ENCODE measurements around the gene SORCS2.

The SORCS2 gene

GRCh38 chr4:7498446-7499200 lies 306.3 kb downstream of the SORCS2 start:
- no peak overlapping the region for H3K4me3 ChIP-seq (replicated peaks in 1 of 2; ENCODE audit: low read depth in 2 of 2, low read length in 2 of 2)
- DNase-seq (ENCODE audit: low read depth in 2 of 2): no peak
- TF ChIP-seq, protein P1, sequence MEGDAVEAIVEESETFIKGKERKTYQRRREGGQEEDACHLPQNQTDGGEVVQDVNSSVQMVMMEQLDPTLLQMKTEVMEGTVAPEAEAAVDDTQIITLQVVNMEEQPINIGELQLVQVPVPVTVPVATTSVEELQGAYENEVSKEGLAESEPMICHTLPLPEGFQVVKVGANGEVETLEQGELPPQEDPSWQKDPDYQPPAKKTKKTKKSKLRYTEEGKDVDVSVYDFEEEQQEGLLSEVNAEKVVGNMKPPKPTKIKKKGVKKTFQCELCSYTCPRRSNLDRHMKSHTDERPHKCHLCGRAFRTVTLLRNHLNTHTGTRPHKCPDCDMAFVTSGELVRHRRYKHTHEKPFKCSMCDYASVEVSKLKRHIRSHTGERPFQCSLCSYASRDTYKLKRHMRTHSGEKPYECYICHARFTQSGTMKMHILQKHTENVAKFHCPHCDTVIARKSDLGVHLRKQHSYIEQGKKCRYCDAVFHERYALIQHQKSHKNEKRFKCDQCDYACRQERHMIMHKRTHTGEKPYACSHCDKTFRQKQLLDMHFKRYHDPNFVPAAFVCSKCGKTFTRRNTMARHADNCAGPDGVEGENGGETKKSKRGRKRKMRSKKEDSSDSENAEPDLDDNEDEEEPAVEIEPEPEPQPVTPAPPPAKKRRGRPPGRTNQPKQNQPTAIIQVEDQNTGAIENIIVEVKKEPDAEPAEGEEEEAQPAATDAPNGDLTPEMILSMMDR (IDR thresholded peaks at IDR 0.05; ENCODE audit: low read depth, low read length): no peak

DNA sequence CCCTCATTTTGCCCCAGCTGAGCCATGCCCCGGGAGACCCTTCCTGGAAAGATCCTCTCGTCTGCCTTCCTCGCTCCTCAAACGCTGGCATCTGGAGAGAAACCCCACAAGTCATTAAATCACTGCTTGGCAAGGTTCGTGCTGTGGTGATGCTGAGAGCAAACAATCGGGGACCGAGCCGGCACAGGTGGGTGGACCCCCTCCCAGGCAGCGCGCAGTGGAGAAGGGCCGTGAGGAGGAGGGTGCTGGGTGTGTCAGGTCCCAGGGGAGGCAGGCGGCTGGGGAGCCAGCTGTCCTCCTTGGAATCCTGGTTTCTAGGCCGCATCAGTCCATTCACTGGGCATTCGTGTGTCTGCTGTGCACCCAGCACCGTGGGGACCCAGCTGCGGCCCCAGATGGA lies 307.3 kb downstream of the SORCS2 start:
- TF ChIP-seq, protein P1 (IDR thresholded peaks at IDR 0.05; ENCODE audit: low read depth, low read length): no peak
- no peak overlapping the region for H3K4me3 ChIP-seq (replicated peaks in 1 of 2; ENCODE audit: low read depth in 2 of 2, low read length in 2 of 2)
- no peak for DNase-seq (ENCODE audit: low read depth in 2 of 2)

- TF ChIP-seq, protein P1 (IDR thresholded peaks at IDR 0.05; ENCODE audit: low read depth, low read length): no peak
- H3K4me3 ChIP-seq (replicated peaks in 1 of 2; ENCODE audit: low read depth in 2 of 2, low read length in 2 of 2): no peak overlapping the region
- DNase-seq (ENCODE audit: low read depth in 2 of 2): no peak
Measured at GRCh38 chr4:7500404-7500803, 308.1 kb downstream of the SORCS2 start.

GRCh38 chr4:7501314-7501713 lies 309.0 kb downstream of the SORCS2 start:
- TF ChIP-seq, protein P1 (IDR thresholded peaks at IDR 0.05; ENCODE audit: low read depth, low read length): no peak
- no peak for DNase-seq (ENCODE audit: low read depth in 2 of 2)
- H3K4me3 ChIP-seq (replicated peaks in 1 of 2; ENCODE audit: low read depth in 2 of 2, low read length in 2 of 2): no peak overlapping the region

DNA sequence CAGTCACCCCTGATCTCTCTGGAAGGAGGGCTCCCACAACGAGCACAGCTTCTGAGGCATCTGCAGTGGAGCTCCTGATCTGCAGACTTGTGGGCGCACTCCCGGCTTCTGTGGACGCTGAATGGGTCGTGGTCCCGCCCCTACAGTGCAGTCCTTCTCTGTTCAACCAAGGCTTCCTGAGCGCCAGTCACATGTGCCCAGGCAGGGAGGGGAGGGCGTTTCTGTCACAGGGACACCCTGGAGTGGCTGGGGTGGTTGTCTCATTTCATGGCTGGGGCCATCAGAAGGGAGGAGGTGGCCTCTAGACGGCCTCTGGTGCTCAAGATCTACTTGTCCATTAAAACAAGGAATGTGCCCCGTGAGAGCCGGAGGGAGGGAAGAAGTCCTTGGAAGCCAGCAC lies 309.5 kb downstream of the SORCS2 start:
- TF ChIP-seq, protein P1 (IDR thresholded peaks at IDR 0.05; ENCODE audit: low read depth, low read length): no peak
- no peak for DNase-seq (ENCODE audit: low read depth in 2 of 2)
- H3K4me3 ChIP-seq (replicated peaks in 1 of 2; ENCODE audit: low read depth in 2 of 2, low read length in 2 of 2): no peak overlapping the region

GRCh38 chr4:7503559-7504249 lies 311.4 kb downstream of the SORCS2 start:
- no peak for DNase-seq (ENCODE audit: low read depth in 2 of 2)
- TF ChIP-seq, protein P1 (IDR thresholded peaks at IDR 0.05; ENCODE audit: low read depth, low read length): no peak
- H3K4me3 ChIP-seq (replicated peaks in 1 of 2; ENCODE audit: low read depth in 2 of 2, low read length in 2 of 2): no peak overlapping the region
